Cardiac atrium fibroblast (primary cell): ENCODE measurements around the gene SEPTIN14. TPM values are rescaled to one million over a fixed set of nuclear protein-coding genes. Genes with fewer than 3 reads are reported as not detected.

ENCODE experiments used
- total RNA-seq: library from RNA; depleted of rRNA; stranded (reverse); fragments of >200 nt; gene quantifications from 2 replicates; pipeline ENCODE4 v1.2.3, GENCODE V29; 2015

SEPTIN14 gene
- total RNA-seq: not detected in 2 replicates

DNA sequence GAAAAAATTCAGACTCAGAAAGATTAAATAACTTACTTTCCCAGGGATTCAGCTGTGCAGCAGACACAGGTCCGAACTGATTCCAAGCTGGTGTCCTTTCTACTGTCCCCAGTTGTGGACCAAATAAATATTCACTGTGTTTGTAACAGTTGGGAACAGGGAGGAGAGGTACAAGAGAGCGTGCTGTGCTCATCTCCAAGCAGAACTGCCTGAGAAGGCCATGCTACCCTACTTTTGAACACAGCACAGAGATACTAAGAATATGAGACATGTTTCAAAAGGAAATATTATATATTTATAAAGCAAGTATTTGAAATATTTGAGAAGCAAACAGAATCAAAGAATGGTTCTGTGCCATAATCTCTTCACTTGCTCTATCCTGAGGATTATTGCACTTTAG is at the start of gene SEPTIN14:
TSS of gene SEPTIN14 (minus strand) at position 101 of the 400 bp plus-strand sequence. CDS start 756 bp downstream, outside the sequence.

Other genes with a start within 250 kb of the SEPTIN14 start
- gene ZNF713, start 24.7 kb upstream of the SEPTIN14 start, total RNA-seq: 0.18 and 3.7 TPM in 2 replicates
- gene MRPS17, start 89.1 kb upstream of the SEPTIN14 start, total RNA-seq: 11.0 and 11.6 TPM in 2 replicates
- gene NIPSNAP2, start 101.8 kb upstream of the SEPTIN14 start, total RNA-seq: 37.7 and 46.2 TPM in 2 replicates
- gene PSPH, start 188.7 kb upstream of the SEPTIN14 start, total RNA-seq: 37.4 and 57.8 TPM in 2 replicates
- 78.5 and 104 TPM in 2 replicates for gene CCT6A, start 189.0 kb upstream of the SEPTIN14 start, total RNA-seq
- gene SUMF2, start 201.5 kb upstream of the SEPTIN14 start, total RNA-seq: 144 and 152 TPM in 2 replicates
- not detected in 2 replicates for gene PHKG1, start 230.2 kb upstream of the SEPTIN14 start, total RNA-seq
- gene CHCHD2, start 243.7 kb upstream of the SEPTIN14 start, total RNA-seq: 382 and 398 TPM in 2 replicates